Sciatic nerve (tissue), 2 donors: ENCODE data around the gene PRH1. TPM values are rescaled to one million over a fixed set of nuclear protein-coding genes. Genes with fewer than 3 reads are reported as not detected.

Experiments used
- ATAC-seq: fragments of 200-7000 bp; cut with Tn5 transposase; one replicate; pipeline ENCODE4 v1.9.1; 2020; ENCODE audit warnings: mild to moderate bottlenecking, moderate library complexity
- DNase-seq: peaks from one replicate; pipeline ENCODE4 v3.0.0-alpha.2; 2020; ENCODE audit warnings: low spot score
- intact Hi-C: fragments of 100-400 bp; cut with DNase I; formaldehyde crosslinking; loops from one replicate; pipeline ENCODE4 v1.14.2; 2022
- total RNA-seq: library from RNA; stranded (reverse); fragmentation: NEBNext Ultra II Directional; extraction: Animal tissue kit (Norgen Biotek cat#: 25700); gene quantifications from one replicate; pipeline ENCODE4 v1.2.1, GENCODE V29; 2021
- donor health status: DM: no; HTN: no; CAD: no.
- donor health status: DM: no; HTN: no; CAD: no.

Gene PRH1
- total RNA-seq: 36.1 TPM

- ATAC-seq (no peak), DNase-seq (no peak)
- intact Hi-C loops: no loop called here
Measured at GRCh38 chr12:10884086-10884725, at the start of gene PRH1. Gene PRH1 (minus strand): TSS chr12:10884255. CDS start chr12:10884217, 38 bp downstream.

GRCh38 chr12:10928746-10929286, 44.8 kb upstream of the PRH1 start, which contains the start of gene PRH2:
Gene PRH2 (plus strand): TSS chr12:10929236. CDS start chr12:10929274, 38 bp downstream.
- DNase-seq: no peak
- intact Hi-C loops: no loop called here
- no peak for ATAC-seq

DNA sequence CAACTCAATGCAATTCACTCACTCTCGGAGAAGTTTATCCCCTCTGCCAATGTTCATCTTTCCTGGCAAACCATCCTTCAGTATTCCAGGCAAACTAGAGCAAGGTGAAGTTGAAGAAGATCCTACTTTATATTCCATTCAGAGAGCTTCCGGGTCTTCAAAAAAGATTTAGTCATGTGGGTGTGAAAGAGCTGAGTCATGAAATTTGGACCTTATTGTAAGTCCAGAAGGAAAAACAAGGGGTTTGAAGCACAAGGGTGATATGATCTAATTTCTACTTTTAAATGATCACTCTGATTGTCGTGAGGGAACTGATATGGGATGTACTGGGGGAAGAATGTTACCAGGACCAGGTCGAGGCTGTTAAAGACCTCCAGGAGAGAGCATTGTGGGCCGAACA, 42.2 kb upstream of the PRH1 start:
- no peak for ATAC-seq
- intact Hi-C loops: no loop called here
- DNase-seq: no peak

- intact Hi-C loops: no loop called here
- ATAC-seq: no peak
- DNase-seq: no peak
Measured at GRCh38 chr12:10919809-10920208, 35.8 kb upstream of the PRH1 start.

DNA sequence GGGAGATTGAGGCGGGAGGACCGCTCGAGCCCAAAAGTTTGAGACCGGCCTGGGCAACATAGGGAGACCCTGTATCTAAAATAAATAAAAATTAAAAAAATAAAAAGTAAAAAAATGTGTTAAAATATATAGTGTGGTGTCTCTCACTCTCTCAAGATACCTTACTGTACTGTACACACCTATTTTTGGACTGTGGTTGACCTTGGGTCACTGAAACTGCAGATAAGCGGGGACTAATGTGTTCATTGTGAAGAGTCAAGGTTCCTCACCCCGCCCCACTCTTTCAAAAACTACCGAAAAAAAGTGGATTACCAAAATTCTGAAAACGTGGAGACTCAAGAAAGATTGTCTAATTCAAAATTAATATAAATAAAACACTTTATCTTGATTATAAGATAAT, 26.3 kb upstream of the PRH1 start:
- intact Hi-C loops: no loop called here
- no peak for DNase-seq
- ATAC-seq: no peak

DNA sequence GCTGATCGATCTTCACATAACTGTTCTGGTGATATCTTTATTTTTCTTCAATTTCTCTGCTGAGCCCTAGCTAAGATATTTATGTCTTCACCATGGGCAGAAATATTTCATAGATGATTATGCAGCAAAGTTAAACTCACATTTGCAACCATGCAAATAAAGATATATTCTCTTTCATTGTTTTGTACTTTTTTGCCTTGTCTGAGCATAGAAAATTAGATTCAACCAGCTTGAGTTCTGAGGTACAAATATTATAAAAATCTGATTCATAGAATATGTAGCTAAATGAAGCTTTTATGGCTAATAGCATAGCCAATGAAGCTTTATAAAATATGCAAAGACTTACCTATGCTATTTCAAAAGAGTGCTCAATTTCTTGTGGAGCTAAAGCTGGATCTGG, 25.4 kb upstream of the PRH1 start, which contains the start of gene TAS2R13:
Gene TAS2R13 (minus strand): TSS at position 101 of the 400 bp plus-strand sequence. CDS start 264 bp downstream, outside the sequence.
- ATAC-seq (no peak), DNase-seq (no peak)
- intact Hi-C loops: no loop called here

DNA sequence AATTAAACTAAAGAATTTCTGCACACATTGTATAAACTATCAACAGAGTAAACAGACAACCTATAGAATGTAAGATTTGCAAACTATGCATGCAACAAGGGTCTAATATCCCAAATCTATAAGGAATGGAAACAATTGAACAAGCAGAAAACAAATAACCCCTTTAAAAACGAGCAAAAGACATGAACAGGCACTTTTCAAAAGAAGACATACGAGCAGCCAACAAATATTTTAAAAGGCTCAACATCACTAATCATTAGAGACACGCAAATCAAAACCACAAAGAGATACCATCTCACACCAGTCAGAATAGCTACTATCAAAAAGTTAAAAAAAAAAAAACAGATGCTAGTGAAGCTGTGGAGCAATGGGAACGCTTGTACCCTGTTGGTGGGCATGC, 20.6 kb upstream of the PRH1 start:
- ATAC-seq: no peak
- intact Hi-C loops: no loop called here
- no peak for DNase-seq

GRCh38 chr12:10901427-10901826, 17.4 kb upstream of the PRH1 start:
- no peak for DNase-seq
- intact Hi-C loops: no loop called here
- ATAC-seq: no peak

DNA sequence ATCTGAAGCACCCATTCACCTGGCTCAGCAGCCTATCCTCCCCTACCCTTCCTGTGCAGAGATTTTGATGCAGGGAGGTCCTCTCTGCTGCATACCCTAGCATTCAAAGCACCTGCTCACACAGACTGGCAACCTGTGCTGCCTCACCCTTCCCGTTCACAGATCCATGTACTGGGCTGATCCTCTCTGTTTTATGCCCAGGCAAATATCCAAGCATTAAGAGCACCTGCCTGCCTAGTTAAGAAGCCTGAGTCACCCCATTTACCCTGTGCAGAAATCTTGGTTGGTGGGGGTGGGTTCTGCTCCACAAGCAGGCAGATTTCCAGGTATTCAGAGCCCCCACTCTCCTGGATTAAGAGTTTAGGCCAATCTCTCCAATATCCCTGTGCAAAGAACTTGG, 16.9 kb upstream of the PRH1 start:
- intact Hi-C loops: no loop called here
- DNase-seq: no peak
- no peak for ATAC-seq

GRCh38 chr12:10900530-10900929, 16.5 kb upstream of the PRH1 start:
- DNase-seq (no peak), ATAC-seq (no peak)
- intact Hi-C loops: no loop called here

DNA sequence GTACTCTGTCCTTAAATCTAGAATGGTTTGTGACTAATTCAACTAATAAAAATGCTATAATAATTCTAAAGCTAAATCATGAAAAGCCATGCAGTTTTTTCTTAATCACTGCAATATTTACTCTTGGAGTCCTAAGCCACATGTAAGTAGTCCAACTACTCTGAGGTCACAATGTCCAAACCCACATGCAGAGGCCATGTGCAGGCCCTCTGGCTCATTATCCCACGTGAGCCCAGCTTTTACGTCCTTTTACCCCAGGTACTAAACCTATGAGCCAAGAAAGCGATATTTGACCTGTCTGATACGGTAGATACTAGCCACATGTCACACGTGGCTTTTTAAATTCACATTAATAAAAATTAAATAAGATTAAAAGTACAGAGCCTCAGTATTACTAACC, 12.8 kb upstream of the PRH1 start:
- intact Hi-C loops: no loop called here
- ATAC-seq: no peak
- no peak for DNase-seq

- DNase-seq: no peak
- no peak for ATAC-seq
- intact Hi-C loops: no loop called here
Measured at GRCh38 chr12:10891937-10892336, 7.9 kb upstream of the PRH1 start.

GRCh38 chr12:10889226-10889625, 5.2 kb upstream of the PRH1 start:
- DNase-seq (no peak), ATAC-seq (no peak)
- intact Hi-C loops: no loop called here

GRCh38 chr12:10873378-10873777, 10.7 kb downstream of the PRH1 start:
- DNase-seq: no peak
- no peak for ATAC-seq
- intact Hi-C loops: no loop called here

GRCh38 chr12:10867381-10867780, 16.7 kb downstream of the PRH1 start:
- intact Hi-C loops: no loop called here
- ATAC-seq (no peak), DNase-seq (no peak)

DNA sequence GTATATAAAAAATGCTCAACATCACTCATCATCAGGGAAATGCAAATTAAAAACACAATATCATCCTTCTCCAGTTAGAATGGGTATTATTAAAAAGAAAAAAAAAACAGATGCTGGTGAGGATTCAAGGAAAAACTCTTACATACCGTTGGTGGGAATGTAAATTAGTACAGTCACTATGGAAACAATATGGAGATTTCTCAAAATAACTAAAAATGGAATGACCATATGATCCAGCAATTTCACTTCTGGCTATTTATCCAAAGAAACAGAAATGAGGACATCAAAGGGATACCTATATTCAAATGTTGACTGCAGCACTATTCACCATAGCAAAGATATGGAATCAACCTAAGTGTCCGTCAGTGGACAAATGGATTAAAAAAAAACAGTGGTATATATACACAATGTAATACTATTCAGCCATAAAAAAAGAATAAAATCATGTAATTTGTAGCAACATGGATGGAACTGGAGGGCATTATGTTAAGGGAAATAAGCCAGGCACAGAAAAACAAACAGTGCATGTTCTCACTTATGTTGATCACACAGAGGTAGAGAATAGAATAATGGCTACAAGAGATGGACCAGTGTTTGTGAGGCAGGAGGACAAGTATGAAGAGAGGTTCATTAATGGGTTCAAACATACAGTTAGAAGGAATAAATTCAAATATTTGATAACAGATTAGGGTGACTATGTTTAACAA, 20.4 kb downstream of the PRH1 start:
- intact Hi-C loops: no loop called here
- DNase-seq: no peak
- ATAC-seq: no peak

- intact Hi-C loops: no loop called here
- ATAC-seq: no peak
- no peak for DNase-seq
Measured at GRCh38 chr12:10861366-10861765, 22.7 kb downstream of the PRH1 start.

GRCh38 chr12:10855807-10856206, 28.2 kb downstream of the PRH1 start:
- ATAC-seq (no peak), DNase-seq (no peak)
- intact Hi-C loops: no loop called here

DNA sequence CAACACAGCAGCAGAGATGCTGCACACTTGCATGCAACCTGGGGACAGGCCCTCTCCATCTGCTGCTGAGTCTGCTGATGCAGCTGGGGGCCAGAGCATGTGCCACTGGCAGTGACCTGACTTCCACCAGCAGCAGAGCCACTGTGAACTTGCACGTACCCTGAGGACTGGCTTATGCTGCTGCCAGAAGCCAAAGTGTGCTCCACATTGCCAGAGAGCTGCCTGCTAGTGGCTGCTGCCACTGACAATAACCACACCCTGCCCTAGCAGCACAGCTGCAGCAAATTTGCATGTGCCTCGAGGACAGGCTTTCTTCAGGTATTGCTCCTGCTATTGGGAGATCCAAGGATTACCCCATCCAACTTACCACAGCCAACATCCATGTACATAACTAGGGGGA, 30.3 kb downstream of the PRH1 start:
- intact Hi-C loops: no loop called here
- DNase-seq (no peak), ATAC-seq (no peak)

- ATAC-seq: no peak
- DNase-seq: no peak
- intact Hi-C loops: no loop called here
Measured at GRCh38 chr12:10851243-10851858, 32.7 kb downstream of the PRH1 start.
